Osteoblast (primary cell): Measurements from ENCODE around the gene UBL3. TPM values are rescaled to one million over a fixed set of nuclear protein-coding genes. Genes with fewer than 3 reads are reported as not detected.

Experiments used
- DNase-seq: peaks from one replicate; pipeline ENCODE4 v3.0.0; 2011; ENCODE audit warnings: low spot score, mixed read lengths; ENCODE audit not compliant: insufficient read length; ENCODE audit errors: missing footprints
- H2AFZ ChIP-seq: 2 replicates; pipeline ENCODE4 v1.6.0; 2011; ENCODE audit warnings: mild to moderate bottlenecking, low read length
- H3K27ac ChIP-seq: 2 replicates; pipeline ENCODE4 v1.5.1; 2011; ENCODE audit warnings: mild to moderate bottlenecking, low read depth, low read length, moderate library complexity
- H3K27me3 ChIP-seq: 2 replicates; pipeline ENCODE4 v1.6.0; 2012; ENCODE audit warnings: mild to moderate bottlenecking, control low read depth, inconsistent platforms, low read length, moderate library complexity; ENCODE audit not compliant: insufficient read depth
- H3K36me3 ChIP-seq: 2 replicates; pipeline ENCODE4 v1.5.1; 2011; ENCODE audit warnings: mild to moderate bottlenecking, low read length, control low read depth, moderate library complexity; ENCODE audit not compliant: insufficient read depth
- H3K4me1 ChIP-seq: 2 replicates; pipeline ENCODE4 v1.5.1; 2011; ENCODE audit warnings: mild to moderate bottlenecking, low read length, control low read depth, moderate library complexity; ENCODE audit not compliant: insufficient read depth
- H3K4me2 ChIP-seq: 2 replicates; pipeline ENCODE4 v1.6.0; 2011; ENCODE audit warnings: mild to moderate bottlenecking, low read length; ENCODE audit not compliant: insufficient read depth
- H3K4me3 ChIP-seq: fragments of 200-600 bp; sonication (generic); 3 replicates; pipeline ENCODE4 v1.5.1; 2012; ENCODE audit warnings: mild to moderate bottlenecking, low read length, inconsistent platforms; ENCODE audit not compliant: insufficient read depth
- H3K79me2 ChIP-seq: 2 replicates; pipeline ENCODE4 v1.6.0; 2012; ENCODE audit warnings: mild to moderate bottlenecking, low read length, control low read depth, inconsistent platforms; ENCODE audit not compliant: insufficient read depth
- H3K9me3 ChIP-seq: 2 replicates; pipeline ENCODE4 v1.5.1; 2011; ENCODE audit warnings: low read depth, low read length, control low read depth
- H4K20me1 ChIP-seq: 2 replicates; pipeline ENCODE4 v1.6.0; 2012; ENCODE audit warnings: mild to moderate bottlenecking, low read length, control low read depth; ENCODE audit not compliant: insufficient read depth
- CTCF ChIP-seq: IDR thresholded peaks from 2 replicates; pipeline ENCODE4 v1.5.1; 2011; ENCODE audit warnings: mild to moderate bottlenecking, low read depth, low read length, moderate library complexity; ENCODE audit errors: extremely low read depth
- total RNA-seq: library from RNA; depleted of rRNA; stranded (reverse); fragments of >200 nt; gene quantifications from 2 replicates; pipeline ENCODE4 v1.2.3, GENCODE V29; 2012

The UBL3 gene
- total RNA-seq, 1 donor: 44.5 TPM

GRCh38 chr13:29845440-29846056 lies 4.9 kb downstream of the UBL3 start:
- Histone ChIP-seq H3K4me1 (peaks cover 32% of the 10 kb centered on the region), H4K20me1 (peaks cover 21% of the 10 kb centered on the region), H3K4me3 (no peak overlapping the region), H2AFZ (no peak overlapping the region), H3K79me2 (peaks cover 89% of the 10 kb centered on the region), H3K27ac (peak overlapping the region; percentile 62), H3K36me3 (no peaks in the 10 kb centered on the region), H3K27me3 (no peaks in the 10 kb centered on the region), H3K4me2 (peak overlapping the region; percentile 82), H3K9me3 (no peaks in the 10 kb centered on the region)
- DNase-seq: no peak
- TF ChIP-seq CTCF: peak; percentile 37

GRCh38 chr13:29844441-29844840 lies 6.0 kb downstream of the UBL3 start:
- Histone ChIP-seq H3K27ac (peak overlapping the region; percentile 52), H3K4me2 (peak overlapping the region; percentile 82), H3K36me3 (no peaks in the 10 kb centered on the region), H3K4me3 (no peak overlapping the region), H3K27me3 (no peaks in the 10 kb centered on the region), H4K20me1 (peaks cover 21% of the 10 kb centered on the region), H3K79me2 (peaks cover 92% of the 10 kb centered on the region), H3K9me3 (no peaks in the 10 kb centered on the region), H2AFZ (no peak overlapping the region), H3K4me1 (peaks cover 32% of the 10 kb centered on the region)
- TF ChIP-seq CTCF: no peak
- no peak for DNase-seq

- no peaks in the 10 kb centered on the region for H3K36me3 ChIP-seq
- no peak for TF ChIP-seq CTCF
- peak; percentile 23 for DNase-seq
- no peak overlapping the region for H3K27ac ChIP-seq
- no peak overlapping the region for H3K4me2 ChIP-seq
- H3K79me2 ChIP-seq: peaks cover 95% of the 10 kb centered on the region
- no peaks in the 10 kb centered on the region for H3K27me3 ChIP-seq
- no peak overlapping the region for H3K4me3 ChIP-seq
- no peak overlapping the region for H2AFZ ChIP-seq
- H3K4me1 ChIP-seq: peaks cover 24% of the 10 kb centered on the region
- H4K20me1 ChIP-seq: peaks cover 31% of the 10 kb centered on the region
- H3K9me3 ChIP-seq: no peaks in the 10 kb centered on the region
Observed at GRCh38 chr13:29840585-29840984, 9.8 kb downstream of the UBL3 start.

- DNase-seq: no peak
- Histone ChIP-seq H3K9me3 (no peaks in the 10 kb centered on the region), H3K27ac (no peak overlapping the region), H3K4me3 (no peak overlapping the region), H3K79me2 (peaks cover 96% of the 10 kb centered on the region), H4K20me1 (peaks cover 35% of the 10 kb centered on the region), H3K27me3 (no peaks in the 10 kb centered on the region), H3K36me3 (no peaks in the 10 kb centered on the region), H3K4me1 (peaks cover 9% of the 10 kb centered on the region), H2AFZ (no peak overlapping the region), H3K4me2 (no peak overlapping the region)
- no peak for TF ChIP-seq CTCF
Observed at GRCh38 chr13:29835280-29836061, 14.9 kb downstream of the UBL3 start.
